ENCODE measurements around the gene TRPV4.

TRPV4 gene

GRCh38 chr12:109836916-109837315 is 3.7 kb upstream of the TRPV4 start:
- in situ Hi-C loops (cut with MboI; ENCODE audit: low sequenced_read_pairs, unreplicated experiment), result no loop called here
- no peak for TF ChIP-seq CTCF (IDR thresholded peaks at IDR 0.05; ENCODE audit: borderline replicate concordance, control extremely low read depth, extremely low read depth, insufficient read depth, missing control alignments)
- no peak for DNase-seq (ENCODE audit: low spot score)

- DNase-seq (ENCODE audit: low spot score), result no peak
- TF ChIP-seq CTCF (IDR thresholded peaks at IDR 0.05; ENCODE audit: borderline replicate concordance, control extremely low read depth, extremely low read depth, insufficient read depth, missing control alignments), result no peak
- in situ Hi-C loops (cut with MboI; ENCODE audit: low sequenced_read_pairs, unreplicated experiment), result no loop called here
Observed at GRCh38 chr12:109835827-109836226, 2.6 kb upstream of the TRPV4 start.

- DNase-seq (ENCODE audit: low spot score), result no peak
- no peak for TF ChIP-seq CTCF (IDR thresholded peaks at IDR 0.05; ENCODE audit: borderline replicate concordance, control extremely low read depth, extremely low read depth, insufficient read depth, missing control alignments)
- in situ Hi-C loops (cut with MboI; ENCODE audit: low sequenced_read_pairs, unreplicated experiment), result no loop called here
Observed at GRCh38 chr12:109832541-109833306, 474 bp downstream of the TRPV4 start.

- no peak for TF ChIP-seq CTCF (IDR thresholded peaks at IDR 0.05; ENCODE audit: borderline replicate concordance, control extremely low read depth, extremely low read depth, insufficient read depth, missing control alignments)
- no peak for DNase-seq (ENCODE audit: low spot score)
- in situ Hi-C loops (cut with MboI; ENCODE audit: low sequenced_read_pairs, unreplicated experiment), result no loop called here
Observed at GRCh38 chr12:109831929-109832328, 1.3 kb downstream of the TRPV4 start.

- in situ Hi-C loops (cut with MboI; ENCODE audit: low sequenced_read_pairs, unreplicated experiment), result no loop called here
- no peak for DNase-seq (ENCODE audit: low spot score)
- TF ChIP-seq CTCF (IDR thresholded peaks at IDR 0.05; ENCODE audit: borderline replicate concordance, control extremely low read depth, extremely low read depth, insufficient read depth, missing control alignments), result no peak
Observed at GRCh38 chr12:109831365-109831764, 1.8 kb downstream of the TRPV4 start.

- no peak for TF ChIP-seq CTCF (IDR thresholded peaks at IDR 0.05; ENCODE audit: borderline replicate concordance, control extremely low read depth, extremely low read depth, insufficient read depth, missing control alignments)
- in situ Hi-C loops (cut with MboI; ENCODE audit: low sequenced_read_pairs, unreplicated experiment), result no loop called here
- DNase-seq (ENCODE audit: low spot score), result no peak
Observed at GRCh38 chr12:109830718-109831117, 2.5 kb downstream of the TRPV4 start.

Measured in GM13976 (cell line).